AG10803 (cell line): ENCODE measurements around the gene HK1.

ENCODE experiments used
- DNase-seq: peaks from one replicate; pipeline ENCODE4 v3.0.0; 2010; ENCODE audit warnings: low read depth
- H3K4me3 ChIP-seq: 2 replicates; pipeline ENCODE4 v1.5.1; 2011; ENCODE audit warnings: mild to moderate bottlenecking, low read length, control low read depth
- CTCF ChIP-seq: conservative IDR thresholded peaks from 2 replicates; pipeline ENCODE4 v1.5.1; 2011; ENCODE audit warnings: mild to moderate bottlenecking, low read length, control low read depth, inconsistent platforms

The HK1 gene

DNA sequence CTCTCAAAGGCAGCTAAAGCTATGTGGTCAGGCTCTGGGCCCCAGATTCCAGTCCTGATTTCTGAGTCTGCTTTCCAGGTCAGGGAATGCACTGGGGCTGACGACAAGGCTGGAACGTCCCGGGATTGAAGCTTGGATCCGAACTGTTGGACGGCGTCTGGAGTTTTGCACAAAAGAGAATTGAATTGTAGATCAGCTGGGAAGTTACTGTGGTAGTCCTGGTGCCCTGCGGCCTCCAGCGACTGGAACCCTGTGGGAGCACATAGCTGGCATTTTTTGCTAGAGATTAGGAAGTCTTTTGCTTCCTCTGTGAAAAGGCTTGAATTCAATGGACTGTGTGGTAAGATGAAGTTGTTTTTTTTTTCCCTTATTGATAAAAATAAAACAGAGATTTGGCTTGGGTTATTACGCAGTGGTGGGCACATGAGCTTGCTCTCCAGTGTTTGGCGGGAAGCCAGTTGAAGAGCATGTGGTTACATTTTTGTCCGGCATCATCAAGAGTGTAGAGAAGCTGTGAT, at the start of gene HK1:
TSS of gene HK1 (plus strand) at position 51 of the 518 bp plus-strand sequence.
- TF ChIP-seq CTCF = no peak
- DNase-seq = peak; percentile 14
- no peak within 1 kb of the TSS for H3K4me3 ChIP-seq

DNA sequence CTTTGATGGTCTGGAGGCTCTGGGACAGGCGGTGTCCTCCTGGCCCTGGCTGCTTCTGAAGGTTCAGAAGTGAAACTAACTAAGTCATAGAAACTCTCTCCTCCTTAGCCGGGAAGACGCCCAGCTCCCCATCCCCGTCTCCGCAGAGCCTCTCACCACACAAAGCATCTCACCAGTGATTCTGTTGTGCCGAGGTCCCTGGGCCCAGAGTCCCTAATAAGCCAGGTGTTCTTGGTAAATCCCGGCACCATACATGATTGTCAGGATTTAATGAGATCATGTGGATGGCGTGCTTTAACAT, 48.7 kb upstream of the HK1 start:
- no peak for TF ChIP-seq CTCF
- no peak for DNase-seq
- H3K4me3 ChIP-seq = no peak overlapping the region

DNA sequence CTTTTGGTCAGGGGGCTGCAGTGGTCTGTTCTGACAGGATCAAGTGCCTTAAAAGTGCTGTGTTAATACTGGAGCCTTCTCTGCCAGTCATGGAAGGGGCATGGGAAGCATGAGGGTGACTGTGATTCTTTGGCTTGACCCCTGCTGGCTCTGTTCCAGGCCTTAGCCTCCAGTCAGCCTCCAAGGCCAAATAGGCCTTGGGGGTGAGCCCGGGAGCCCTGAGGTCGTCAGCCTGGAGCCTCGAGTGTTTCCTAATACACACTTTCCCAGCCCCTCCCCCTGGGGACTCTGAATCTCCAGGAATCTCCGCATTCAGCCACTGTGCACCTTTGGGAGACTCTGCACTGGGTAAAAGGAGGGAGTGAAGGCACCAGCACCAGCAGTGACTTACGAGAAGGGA, 48.2 kb upstream of the HK1 start:
- no peak overlapping the region for H3K4me3 ChIP-seq
- no peak for TF ChIP-seq CTCF
- DNase-seq = no peak

GRCh38 chr10:69232252-69232651, 46.0 kb upstream of the HK1 start:
- TF ChIP-seq CTCF = peak; percentile 22
- peak; percentile 81 for DNase-seq
- H3K4me3 ChIP-seq = no peak overlapping the region

DNA sequence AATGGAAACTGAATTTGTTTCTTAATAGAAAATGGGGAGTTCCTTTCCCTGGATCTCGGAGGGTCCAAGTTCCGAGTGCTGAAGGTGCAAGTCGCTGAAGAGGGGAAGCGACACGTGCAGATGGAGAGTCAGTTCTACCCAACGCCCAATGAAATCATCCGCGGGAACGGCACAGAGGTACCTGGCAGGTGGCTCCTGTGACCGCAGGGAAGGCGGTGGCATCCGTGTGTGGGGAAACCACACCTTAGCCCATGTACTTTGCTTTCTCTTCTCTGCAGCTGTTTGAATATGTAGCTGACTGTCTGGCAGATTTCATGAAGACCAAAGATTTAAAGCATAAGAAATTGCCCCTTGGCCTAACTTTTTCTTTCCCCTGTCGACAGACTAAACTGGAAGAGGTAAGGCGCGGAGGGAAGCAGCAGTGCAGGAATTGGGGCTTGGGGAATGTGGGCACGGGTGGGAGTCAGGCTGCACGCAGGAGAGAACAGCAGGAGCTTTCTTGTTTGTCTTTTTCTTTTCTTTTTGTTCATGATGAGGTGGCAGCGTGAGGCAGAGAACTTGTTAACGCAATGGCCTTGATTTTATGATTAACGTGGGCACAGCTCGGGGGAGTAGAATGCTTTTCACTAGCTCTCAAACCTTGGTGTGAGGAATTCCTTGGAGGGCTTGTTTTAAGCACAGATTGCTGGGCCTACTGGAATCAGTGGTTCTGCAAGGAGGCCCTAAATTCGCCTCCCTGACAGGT, 45.4 kb upstream of the HK1 start:
- no peak for TF ChIP-seq CTCF
- H3K4me3 ChIP-seq = no peak overlapping the region
- DNase-seq = no peak

DNA sequence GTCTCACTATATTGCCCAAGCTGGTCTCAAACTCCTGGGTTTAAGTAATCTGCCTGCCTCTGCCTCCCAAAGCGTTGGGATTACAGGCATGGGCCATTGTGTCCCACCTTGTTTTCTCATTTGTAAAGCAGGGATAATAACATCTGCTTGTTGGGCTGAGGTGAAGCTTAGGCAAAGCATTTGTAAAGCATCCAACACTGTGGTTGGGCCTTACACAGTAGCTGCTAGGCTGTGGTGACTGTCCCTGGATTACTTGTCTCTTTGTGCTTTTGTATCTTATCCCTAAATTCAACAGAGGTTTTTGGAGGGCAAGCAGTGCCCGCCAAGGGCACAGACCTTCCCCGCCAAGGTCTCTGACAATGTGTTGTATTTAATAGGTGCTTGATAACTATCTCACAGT, 43.8 kb upstream of the HK1 start:
- TF ChIP-seq CTCF = no peak
- peak; percentile 29 for DNase-seq
- no peak overlapping the region for H3K4me3 ChIP-seq

DNA sequence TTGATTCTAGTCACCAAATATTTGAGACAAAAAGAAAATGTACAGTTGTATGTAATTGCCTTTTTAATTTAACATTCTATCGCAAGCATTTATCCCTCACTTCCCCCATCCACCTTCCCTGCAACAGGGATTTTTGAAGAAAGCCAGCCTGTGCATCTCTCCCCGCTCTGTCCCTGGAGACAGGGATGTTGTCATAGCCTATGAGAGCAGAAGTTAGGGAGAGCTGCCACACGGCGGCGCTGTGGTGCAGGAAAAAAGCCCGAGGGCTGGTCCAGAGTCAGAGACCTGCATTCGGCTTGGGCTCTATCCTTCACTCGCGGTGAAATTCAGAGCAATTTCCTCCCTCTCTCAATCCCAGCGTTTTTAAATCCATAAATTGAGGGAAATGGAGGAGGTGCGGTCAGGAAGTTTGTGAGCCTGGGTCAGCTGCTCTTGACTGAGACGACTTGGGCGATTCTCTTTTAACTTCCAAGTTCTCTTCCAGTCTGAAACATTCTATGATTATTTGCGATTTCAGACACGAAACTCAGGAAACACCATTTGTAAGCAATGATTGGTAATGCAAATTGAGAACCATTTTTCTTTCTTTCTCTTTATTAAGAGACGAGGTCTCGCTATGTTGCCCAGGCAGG, 40.7 kb upstream of the HK1 start:
- peak; percentile 66 for DNase-seq
- TF ChIP-seq CTCF = peak; percentile 98
- H3K4me3 ChIP-seq = no peak overlapping the region
